ENCODE results near the gene PIH1D1. TPM values are rescaled to one million over a fixed set of nuclear protein-coding genes. Genes with fewer than 3 reads are reported as not detected.

The PIH1D1 gene
- total RNA-seq, 2 donors from 2014 or later = 128 to 133 TPM

GRCh38 chr19:49443366-49444099 lies 8.1 kb downstream of the PIH1D1 start:
- peak; percentile 90 for TF ChIP-seq CTCF (conservative IDR thresholded peaks at IDR 0.05)
- Histone ChIP-seq H3K4me1 (ENCODE audit: control insufficient read depth, insufficient read depth, low read length) (no peaks in the 10 kb centered on the region), H3K27me3 (ENCODE audit: control insufficient read depth, insufficient read depth, low read length, poor library complexity, severe bottlenecking) (peaks cover 42% of the 10 kb centered on the region), H3K36me3 (ENCODE audit: control insufficient read depth, insufficient read depth, low read length) (peaks cover 14% of the 10 kb centered on the region), H3K9ac (ENCODE audit: extremely low read depth, low read length, poor library complexity, severe bottlenecking) (peak overlapping the region; percentile 47), H3K4me3 (ENCODE audit: low read length) (peak overlapping the region; percentile 83), H3K27ac (ENCODE audit: low read depth, low read length) (peak overlapping the region; percentile 60), H3K9me3 (ENCODE audit: control insufficient read depth, low read length) (no peaks in the 10 kb centered on the region)
- H3K9me3 Mint-ChIP-seq = no peaks in the 10 kb centered on the region
- DNase-seq = peak; percentile 99
- H3K36me3 Mint-ChIP-seq (ENCODE audit: low read depth) = peaks cover 25% of the 10 kb centered on the region
- H3K4me3 Mint-ChIP-seq = peak overlapping the region; percentile 64
- peak overlapping the region; percentile 88 for H3K27ac Mint-ChIP-seq
- 0% methylated on average over 40 to 45 of the region's 47 CpGs for WGBS, 2 experiments (ENCODE audit: insufficient coverage in 1 of 2, insufficient read length in 1 of 2)
- H3K4me1 Mint-ChIP-seq = no peaks in the 10 kb centered on the region
- peaks cover 42% of the 10 kb centered on the region for H3K27me3 Mint-ChIP-seq (ENCODE audit: insufficient read depth)

- peak overlapping the region; percentile 64 for H3K4me3 Mint-ChIP-seq
- Histone ChIP-seq H3K27me3 (ENCODE audit: control insufficient read depth, insufficient read depth, low read length, poor library complexity, severe bottlenecking) (peaks cover 48% of the 10 kb centered on the region), H3K9me3 (ENCODE audit: control insufficient read depth, low read length) (no peaks in the 10 kb centered on the region), H3K27ac (ENCODE audit: low read depth, low read length) (peak overlapping the region; percentile 60), H3K4me3 (ENCODE audit: low read length) (peak overlapping the region; percentile 83), H3K9ac (ENCODE audit: extremely low read depth, low read length, poor library complexity, severe bottlenecking) (peak overlapping the region; percentile 47), H3K4me1 (ENCODE audit: control insufficient read depth, insufficient read depth, low read length) (no peaks in the 10 kb centered on the region), H3K36me3 (ENCODE audit: control insufficient read depth, insufficient read depth, low read length) (peaks cover 7% of the 10 kb centered on the region)
- peak overlapping the region; percentile 88 for H3K27ac Mint-ChIP-seq
- peaks cover 48% of the 10 kb centered on the region for H3K27me3 Mint-ChIP-seq (ENCODE audit: insufficient read depth)
- H3K36me3 Mint-ChIP-seq (ENCODE audit: low read depth) = peaks cover 19% of the 10 kb centered on the region
- TF ChIP-seq CTCF (conservative IDR thresholded peaks at IDR 0.05) = no peak
- peak; percentile 100 for DNase-seq
- H3K4me1 Mint-ChIP-seq = no peaks in the 10 kb centered on the region
- 0 to 1% methylated on average over 5 to 43 of the region's 43 CpGs for WGBS, 2 experiments (ENCODE audit: insufficient coverage in 1 of 2, insufficient read length in 1 of 2)
- H3K9me3 Mint-ChIP-seq = no peaks in the 10 kb centered on the region
Observed at GRCh38 chr19:49442771-49443365, 8.7 kb downstream of the PIH1D1 start.

- H3K27me3 Mint-ChIP-seq (ENCODE audit: insufficient read depth) = peaks cover 54% of the 10 kb centered on the region
- H3K27me3 ChIP-seq (ENCODE audit: control insufficient read depth, insufficient read depth, low read length, poor library complexity, severe bottlenecking) = peaks cover 53% of the 10 kb centered on the region
- H3K9me3 ChIP-seq (ENCODE audit: control insufficient read depth, low read length) = no peaks in the 10 kb centered on the region
- no peak overlapping the region for H3K27ac ChIP-seq (ENCODE audit: low read depth, low read length)
- peak overlapping the region; percentile 64 for H3K4me3 Mint-ChIP-seq
- peaks cover 4% of the 10 kb centered on the region for H3K36me3 ChIP-seq (ENCODE audit: control insufficient read depth, insufficient read depth, low read length)
- no peak overlapping the region for H3K27ac Mint-ChIP-seq
- no peak overlapping the region for H3K9ac ChIP-seq (ENCODE audit: extremely low read depth, low read length, poor library complexity, severe bottlenecking)
- H3K9me3 Mint-ChIP-seq = no peaks in the 10 kb centered on the region
- DNase-seq = no peak
- WGBS, 2 experiments (ENCODE audit: insufficient coverage in 1 of 2, insufficient read length in 1 of 2) = 7 to 11% methylated on average over 6 to 11 of the region's 11 CpGs
- H3K4me3 ChIP-seq (ENCODE audit: low read length) = peak overlapping the region; percentile 56
- H3K36me3 Mint-ChIP-seq (ENCODE audit: low read depth) = peaks cover 14% of the 10 kb centered on the region
- TF ChIP-seq CTCF (conservative IDR thresholded peaks at IDR 0.05) = no peak
- no peaks in the 10 kb centered on the region for H3K4me1 ChIP-seq (ENCODE audit: control insufficient read depth, insufficient read depth, low read length)
- no peaks in the 10 kb centered on the region for H3K4me1 Mint-ChIP-seq
Observed at GRCh38 chr19:49442354-49442753, 9.3 kb downstream of the PIH1D1 start.

Measured in endodermal cell (in vitro differentiated cells).